Vagina (tissue), 2 donors: ENCODE measurements around the gene RAB11FIP3.

Experiments used
- POLR2A ChIP-seq, 2 donors: fragments of 450-650 bp; IDR thresholded peaks; one replicate each; pipeline ENCODE4 v1.6.1; 2017; ENCODE audit warnings: antibody characterized with exemption in 2 of 2, mild to moderate bottlenecking in 2 of 2, moderate library complexity in 2 of 2
- TF ChIP-seq, protein P1 (sequence below), 3 experiments: fragments of 450-650 bp in 2 of 3; fragments of 200-600 bp in 1 of 3; sonication (generic) in 1 of 3; IDR thresholded peaks; one replicate each; pipeline ENCODE4 v1.5.1; 2017 to 2019; ENCODE audit warnings: antibody characterized with exemption in 3 of 3, mild to moderate bottlenecking in 2 of 3, moderate library complexity in 2 of 3

- no peak for TF ChIP-seq POLR2A (IDR thresholded peaks at IDR 0.05)
- TF ChIP-seq, protein P1, sequence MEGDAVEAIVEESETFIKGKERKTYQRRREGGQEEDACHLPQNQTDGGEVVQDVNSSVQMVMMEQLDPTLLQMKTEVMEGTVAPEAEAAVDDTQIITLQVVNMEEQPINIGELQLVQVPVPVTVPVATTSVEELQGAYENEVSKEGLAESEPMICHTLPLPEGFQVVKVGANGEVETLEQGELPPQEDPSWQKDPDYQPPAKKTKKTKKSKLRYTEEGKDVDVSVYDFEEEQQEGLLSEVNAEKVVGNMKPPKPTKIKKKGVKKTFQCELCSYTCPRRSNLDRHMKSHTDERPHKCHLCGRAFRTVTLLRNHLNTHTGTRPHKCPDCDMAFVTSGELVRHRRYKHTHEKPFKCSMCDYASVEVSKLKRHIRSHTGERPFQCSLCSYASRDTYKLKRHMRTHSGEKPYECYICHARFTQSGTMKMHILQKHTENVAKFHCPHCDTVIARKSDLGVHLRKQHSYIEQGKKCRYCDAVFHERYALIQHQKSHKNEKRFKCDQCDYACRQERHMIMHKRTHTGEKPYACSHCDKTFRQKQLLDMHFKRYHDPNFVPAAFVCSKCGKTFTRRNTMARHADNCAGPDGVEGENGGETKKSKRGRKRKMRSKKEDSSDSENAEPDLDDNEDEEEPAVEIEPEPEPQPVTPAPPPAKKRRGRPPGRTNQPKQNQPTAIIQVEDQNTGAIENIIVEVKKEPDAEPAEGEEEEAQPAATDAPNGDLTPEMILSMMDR (IDR thresholded peaks at IDR 0.05): no peak
These were observed 35.3 kb downstream of the RAB11FIP3 start for GRCh38 chr16:460787-461186.
